Thymus (tissue), 11 donors: ENCODE measurements around the gene DMD. TPM values are rescaled to one million over a fixed set of nuclear protein-coding genes. Genes with fewer than 3 reads are reported as not detected.
"Not testable (repeated sequence)": the region's sequence is repeated elsewhere in the genome, so short reads cannot be mapped to it uniquely, and the experiment has no call there.

Experiments used
- DNase-seq, 9 donors: peaks; one replicate each; pipeline ENCODE4 v3.0.0-alpha.2; 2013; ENCODE audit warnings: low spot score in 9 of 9, low read depth in 6 of 9, missing footprints in 1 of 9
- H3K27ac ChIP-seq, 2 donors: one replicate each; pipeline ENCODE4 v1.5.1; 2013; ENCODE audit warnings: control low read depth in 1 of 2, low read depth in 1 of 2, low read length in 1 of 2, mild to moderate bottlenecking in 1 of 2, moderate library complexity in 1 of 2
- H3K27me3 ChIP-seq, 2 donors: one replicate each; pipeline ENCODE4 v1.5.1; 2013; ENCODE audit warnings: low read length in 1 of 2; ENCODE audit not compliant: control insufficient read depth in 2 of 2, insufficient read depth in 1 of 2
- H3K36me3 ChIP-seq, 2 donors: one replicate each; pipeline ENCODE4 v1.5.1; 2013; ENCODE audit warnings: low read length in 1 of 2, mild to moderate bottlenecking in 1 of 2, moderate library complexity in 1 of 2; ENCODE audit not compliant: control insufficient read depth in 2 of 2, insufficient read depth in 2 of 2
- H3K4me1 ChIP-seq, 2 donors: one replicate each; pipeline ENCODE4 v1.5.1; 2013; ENCODE audit warnings: low read length in 2 of 2; ENCODE audit not compliant: control insufficient read depth in 2 of 2, insufficient read depth in 2 of 2
- H3K4me3 ChIP-seq, 2 donors: one replicate each; pipeline ENCODE4 v1.5.1; 2013; ENCODE audit warnings: low read length in 2 of 2, control low read depth in 1 of 2, mild to moderate bottlenecking in 1 of 2
- H3K9me3 ChIP-seq, 2 donors: one replicate each; pipeline ENCODE4 v1.5.1; 2013; ENCODE audit warnings: low read length in 1 of 2, mild to moderate bottlenecking in 1 of 2; ENCODE audit not compliant: control insufficient read depth in 2 of 2, insufficient read depth in 1 of 2
- WGBS: extraction: QIAGEN DNeasy Blood & Tissue Kit; methylation state at CpG from one replicate; pipeline ENCODE4 v1.1.7; 2013; 5-methylcytosine and 5-hydroxymethylcytosine counted together
- polyA plus RNA-seq: library from polyadenylated mRNA; stranded (reverse); fragments of 200-250 nt; gene quantifications from one replicate; pipeline ENCODE4 v1.2.3, GENCODE V29; 2013
- total RNA-seq: library from RNA; stranded (reverse); fragments of 120-200 nt; gene quantifications from one replicate; pipeline ENCODE4 v1.2.4, GENCODE V29; 2013
- donor health status: healthy.

DMD gene
- total and polyA plus RNA-seq, 2 donors: 4.7 to 5.7 TPM

DNA sequence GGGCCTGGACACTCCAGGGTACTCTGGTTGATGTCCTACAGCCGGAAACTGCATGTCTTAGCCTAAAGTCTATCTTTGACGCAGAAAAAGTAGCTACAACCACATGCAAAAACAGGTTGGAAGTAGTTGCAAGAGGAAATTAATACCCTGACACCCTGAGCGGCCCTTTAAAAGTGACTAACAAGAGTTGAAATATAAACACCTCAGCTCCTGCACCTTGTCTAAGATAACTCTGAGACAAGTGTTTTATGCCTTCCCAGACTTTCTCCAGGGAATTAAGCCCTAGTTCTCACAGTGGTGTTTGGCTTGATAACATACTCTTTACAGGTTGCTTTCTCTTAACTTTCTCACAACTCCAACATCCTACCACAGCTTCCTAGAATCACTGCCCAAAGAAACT, 943.1 kb downstream of the DMD start:
- DNase-seq: no peak
- Histone ChIP-seq H3K4me1 (no peaks in the 10 kb centered on the region), H3K36me3 (no peaks in the 10 kb centered on the region), H3K27ac (no peak overlapping the region), H3K9me3 (peaks cover 0 to 8% of the 10 kb centered on the region in 2 donors), H3K4me3 (no peak overlapping the region), H3K27me3 (no peaks in the 10 kb centered on the region)
- 85% methylated on average over 3 of the region's 3 CpGs for WGBS

DNA sequence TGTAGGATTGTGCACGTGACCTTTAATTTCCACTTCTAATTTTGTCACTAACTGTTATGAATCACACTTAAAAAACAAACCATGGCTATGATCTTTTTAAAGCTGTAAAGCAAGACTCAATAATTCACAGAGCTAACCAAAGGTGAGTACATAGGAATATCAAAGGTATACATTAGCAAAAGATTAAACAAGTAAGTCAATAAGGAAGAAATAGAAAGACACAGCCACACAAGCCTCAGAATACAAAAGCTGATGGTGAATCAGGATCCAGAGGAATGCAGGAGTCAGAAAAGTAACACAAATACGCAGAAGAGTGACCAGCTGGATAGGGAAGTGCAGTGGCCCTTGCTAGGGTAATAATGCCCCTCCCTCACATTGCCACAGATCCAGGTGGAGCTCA, 943.6 kb downstream of the DMD start:
- no peaks in the 10 kb centered on the region for H3K36me3 ChIP-seq
- H3K4me1 ChIP-seq: no peaks in the 10 kb centered on the region
- DNase-seq: no peak
- H3K4me3 ChIP-seq: no peak overlapping the region
- peaks cover 0 to 8% of the 10 kb centered on the region in 2 donors for H3K9me3 ChIP-seq
- WGBS: 85% methylated on average over 2 of the region's 2 CpGs
- H3K27me3 ChIP-seq: no peaks in the 10 kb centered on the region
- H3K27ac ChIP-seq: no peak overlapping the region

DNA sequence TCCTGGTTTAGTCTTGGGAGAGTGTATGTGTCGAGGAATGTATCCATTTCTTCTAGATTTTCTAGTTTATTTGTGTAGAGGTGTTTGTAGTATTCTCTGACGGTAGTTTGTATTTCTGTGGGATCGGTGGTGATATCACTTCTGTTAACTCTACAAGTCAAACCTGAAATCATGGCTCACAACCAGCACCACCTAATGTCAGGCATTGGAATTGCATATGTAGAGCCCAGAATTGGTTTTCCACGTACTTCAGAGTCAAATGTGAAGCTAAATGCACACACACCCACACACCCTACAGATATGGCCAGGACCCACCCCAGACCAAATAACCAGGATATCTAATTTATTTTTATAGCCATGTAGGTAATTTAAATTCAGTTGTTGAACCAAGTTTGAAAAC, 964.7 kb downstream of the DMD start:
- not testable (repeated sequence) for H3K36me3 ChIP-seq, H3K9me3 ChIP-seq, H3K27me3 ChIP-seq, H3K4me3 ChIP-seq, H3K4me1 ChIP-seq, DNase-seq, H3K27ac ChIP-seq
- 34% methylated on average over 4 of the region's 4 CpGs for WGBS

DNA sequence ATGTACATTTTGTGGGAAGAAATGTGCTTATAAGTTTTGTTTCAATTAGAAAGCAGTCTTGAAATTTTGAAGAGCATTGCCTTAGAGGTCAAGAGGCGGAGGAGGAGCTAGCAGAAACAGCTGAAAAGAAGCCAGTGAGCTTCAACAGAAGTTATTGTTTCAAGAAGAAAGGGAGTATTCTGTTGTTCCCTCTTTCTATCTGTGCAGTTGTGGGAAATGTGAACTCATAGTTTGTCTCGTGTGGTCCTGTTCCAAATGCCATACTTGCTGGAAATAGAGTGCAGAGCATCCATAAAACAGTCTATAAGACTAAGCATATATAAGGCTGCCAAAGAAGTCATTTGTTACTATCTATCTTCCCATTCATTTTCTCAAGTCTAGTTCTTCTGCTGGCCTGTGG, 1015.7 kb downstream of the DMD start:
- no peaks in the 10 kb centered on the region for H3K9me3 ChIP-seq
- H3K4me1 ChIP-seq: no peaks in the 10 kb centered on the region
- 78% methylated on average over 2 of the region's 2 CpGs for WGBS
- H3K27me3 ChIP-seq: no peaks in the 10 kb centered on the region
- no peak overlapping the region for H3K27ac ChIP-seq
- no peaks in the 10 kb centered on the region for H3K36me3 ChIP-seq
- no peak overlapping the region for H3K4me3 ChIP-seq
- DNase-seq: no peak

DNA sequence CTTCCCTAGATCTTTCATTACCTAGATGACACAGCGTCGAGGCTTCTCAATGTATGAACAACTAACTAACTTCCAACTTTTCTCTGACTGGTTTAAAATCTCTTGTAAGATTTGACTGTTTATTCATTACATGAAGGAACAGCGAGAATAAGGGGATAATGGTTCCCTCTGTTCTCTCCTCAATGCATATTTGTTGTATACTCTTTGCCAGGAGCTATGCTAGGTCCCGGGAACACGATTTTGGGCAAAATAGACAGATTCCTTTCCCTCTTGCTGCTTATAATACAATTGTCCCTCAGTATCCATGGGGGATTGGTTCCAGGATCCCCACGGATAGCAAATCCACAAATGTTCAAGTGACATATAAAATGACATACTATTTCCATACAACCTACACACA, 1020.0 kb downstream of the DMD start:
- WGBS: 93% methylated on average over 6 of the region's 6 CpGs
- Histone ChIP-seq H3K27ac (no peak overlapping the region), H3K9me3 (no peaks in the 10 kb centered on the region), H3K4me3 (no peak overlapping the region), H3K27me3 (no peaks in the 10 kb centered on the region), H3K4me1 (no peaks in the 10 kb centered on the region), H3K36me3 (no peaks in the 10 kb centered on the region)
- DNase-seq: no peak

DNA sequence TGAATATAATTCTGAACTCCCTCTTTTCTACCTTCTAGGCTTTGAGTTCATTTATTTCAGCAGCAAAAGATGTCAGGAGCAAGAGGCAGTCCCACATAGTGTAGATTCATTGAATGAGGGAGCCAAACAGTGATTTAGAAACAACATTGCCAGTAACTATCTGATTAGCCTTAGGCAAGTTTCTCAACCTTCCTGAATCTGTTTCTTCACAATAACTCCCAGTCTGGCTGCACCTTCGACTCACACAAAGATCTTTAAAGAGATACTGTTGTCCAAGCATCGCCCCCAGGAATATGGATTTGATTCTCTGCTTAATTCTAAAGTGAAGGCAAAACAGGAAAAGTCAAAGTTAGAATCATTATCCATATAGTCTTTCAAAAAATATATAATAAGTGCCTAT, 1026.2 kb downstream of the DMD start:
- Histone ChIP-seq H3K4me1 (no peaks in the 10 kb centered on the region), H3K27me3 (no peaks in the 10 kb centered on the region), H3K36me3 (no peaks in the 10 kb centered on the region), H3K9me3 (no peaks in the 10 kb centered on the region), H3K4me3 (no peak overlapping the region), H3K27ac (no peak overlapping the region)
- DNase-seq: no peak
- 82% methylated on average over 2 of the region's 2 CpGs for WGBS

DNA sequence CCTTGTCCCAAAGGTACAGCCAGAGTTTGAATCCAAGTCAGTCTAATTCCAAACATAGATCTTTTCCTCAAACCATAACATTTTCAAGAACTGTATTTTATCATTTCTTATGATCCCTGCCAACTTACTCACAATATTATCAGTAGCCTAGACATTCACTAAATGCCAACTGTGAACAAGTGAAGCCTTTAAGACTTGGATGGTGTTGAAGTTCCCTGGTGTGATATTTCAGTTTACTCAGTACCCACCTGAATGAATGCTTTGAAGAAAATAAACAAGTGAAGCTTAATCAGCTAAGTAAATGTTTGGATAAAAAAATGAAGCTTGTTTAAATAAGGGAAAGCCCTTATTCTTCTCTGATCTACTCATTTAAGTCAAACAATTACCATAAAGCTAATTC, 1028.3 kb downstream of the DMD start:
- Histone ChIP-seq H3K4me1 (no peaks in the 10 kb centered on the region), H3K9me3 (no peaks in the 10 kb centered on the region), H3K36me3 (no peaks in the 10 kb centered on the region), H3K27me3 (no peaks in the 10 kb centered on the region), H3K4me3 (no peak overlapping the region), H3K27ac (no peak overlapping the region)
- no peak for DNase-seq

DNA sequence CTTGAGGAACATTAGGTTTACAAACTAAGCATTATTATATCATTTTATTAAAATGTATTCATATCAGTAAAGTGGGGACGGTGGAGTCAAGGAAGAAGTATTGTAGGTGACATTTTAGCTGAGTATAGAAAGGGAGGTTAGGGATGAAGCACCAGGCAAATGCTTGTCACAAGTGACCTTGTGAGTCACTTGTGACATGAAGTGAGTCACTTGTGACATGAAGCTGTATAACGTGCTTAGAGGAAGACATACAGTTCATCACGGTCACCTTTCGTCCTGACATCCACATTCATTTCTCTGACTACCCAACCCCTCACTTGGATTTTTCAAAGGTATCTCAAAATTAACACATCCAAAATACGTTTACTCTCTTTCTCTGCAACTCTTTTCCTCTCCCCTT, 1034.8 kb downstream of the DMD start:
- no peaks in the 10 kb centered on the region for H3K36me3 ChIP-seq
- WGBS: 95% methylated on average over 5 of the region's 5 CpGs
- no peak overlapping the region for H3K27ac ChIP-seq
- H3K4me3 ChIP-seq: no peak overlapping the region
- no peaks in the 10 kb centered on the region for H3K4me1 ChIP-seq
- no peaks in the 10 kb centered on the region for H3K27me3 ChIP-seq
- no peak for DNase-seq
- no peaks in the 10 kb centered on the region for H3K9me3 ChIP-seq

DNA sequence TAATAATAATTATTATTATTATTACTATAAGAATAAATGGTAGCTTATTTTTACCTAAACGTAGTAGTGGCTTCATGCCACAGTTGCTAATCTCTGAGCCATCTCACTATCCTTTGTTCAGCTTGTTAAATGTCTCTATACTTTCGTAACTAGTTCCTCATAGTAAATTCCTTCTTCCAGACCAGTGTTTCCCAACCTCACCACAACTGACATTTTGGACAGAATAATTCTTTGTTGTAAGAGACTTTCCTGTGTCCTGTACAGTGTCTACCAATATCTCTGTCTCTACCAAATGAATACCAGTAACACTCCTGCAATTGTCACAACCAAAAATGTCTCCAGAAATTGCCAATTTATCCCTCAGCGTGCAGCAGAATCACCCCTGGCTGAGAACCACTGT, 1040.9 kb downstream of the DMD start:
- Histone ChIP-seq H3K27me3 (no peaks in the 10 kb centered on the region), H3K4me3 (no peak overlapping the region), H3K4me1 (no peaks in the 10 kb centered on the region), H3K36me3 (no peaks in the 10 kb centered on the region), H3K27ac (no peak overlapping the region), H3K9me3 (no peaks in the 10 kb centered on the region)
- 67% methylated on average over 3 of the region's 3 CpGs for WGBS
- DNase-seq: no peak

DNA sequence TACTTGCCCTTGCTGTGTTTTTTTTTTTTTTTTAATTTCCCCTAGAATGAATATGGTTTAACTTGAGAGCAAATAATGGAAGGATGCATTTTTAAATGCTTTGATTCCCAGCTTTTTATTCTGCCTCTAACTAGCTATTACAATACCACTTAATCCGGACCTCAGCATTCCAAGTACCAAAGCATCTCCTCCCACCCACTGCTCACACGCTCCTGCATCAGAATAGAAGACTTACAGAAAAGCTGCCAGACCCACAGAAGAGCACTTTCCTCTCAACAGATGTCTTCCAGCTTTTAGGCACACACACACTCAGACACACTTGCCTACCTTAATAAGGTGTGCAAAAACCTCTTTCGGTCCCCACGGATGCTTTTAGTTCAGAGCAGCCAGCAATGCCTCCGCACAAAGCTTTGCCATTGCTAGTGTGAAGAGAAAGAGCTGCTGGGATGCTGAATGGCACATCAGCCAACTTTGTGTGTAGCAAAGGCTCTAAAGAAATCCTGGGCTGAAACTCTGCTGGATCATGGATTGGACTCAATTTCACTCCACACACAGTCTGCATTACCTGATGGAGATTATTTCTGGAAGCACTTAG, 1056.2 kb downstream of the DMD start:
- no peaks in the 10 kb centered on the region for H3K27me3 ChIP-seq
- H3K4me1 ChIP-seq: no peaks in the 10 kb centered on the region
- H3K36me3 ChIP-seq: no peaks in the 10 kb centered on the region
- no peak for DNase-seq
- WGBS: 23% methylated on average over 5 of the region's 5 CpGs
- H3K27ac ChIP-seq: no peak overlapping the region
- H3K4me3 ChIP-seq: no peak overlapping the region
- H3K9me3 ChIP-seq: no peaks in the 10 kb centered on the region
